ENCODE results near the gene SPATA25. TPM values are rescaled to one million over a fixed set of nuclear protein-coding genes. Genes with fewer than 3 reads are reported as not detected.

SPATA25 gene
- total RNA-seq, 1 donor from 2014 or later, result 1.3 TPM

GRCh38 chr20:45842169-45842812 lies 45.1 kb downstream of the SPATA25 start:
- Histone ChIP-seq H3K36me3 (peaks cover 83% of the 10 kb centered on the region), H3K27me3 (no peaks in the 10 kb centered on the region), H3K4me3 (no peak overlapping the region), H3K4me1 (no peaks in the 10 kb centered on the region), H3K9me3 (no peaks in the 10 kb centered on the region), H3K27ac (no peak overlapping the region)
- intact Hi-C loops (cut with DNase I), result no loop called here
- ATAC-seq (peak; percentile 29), DNase-seq (no peak)
- TF ChIP-seq CTCF (IDR thresholded peaks at IDR 0.05), result no peak

DNA sequence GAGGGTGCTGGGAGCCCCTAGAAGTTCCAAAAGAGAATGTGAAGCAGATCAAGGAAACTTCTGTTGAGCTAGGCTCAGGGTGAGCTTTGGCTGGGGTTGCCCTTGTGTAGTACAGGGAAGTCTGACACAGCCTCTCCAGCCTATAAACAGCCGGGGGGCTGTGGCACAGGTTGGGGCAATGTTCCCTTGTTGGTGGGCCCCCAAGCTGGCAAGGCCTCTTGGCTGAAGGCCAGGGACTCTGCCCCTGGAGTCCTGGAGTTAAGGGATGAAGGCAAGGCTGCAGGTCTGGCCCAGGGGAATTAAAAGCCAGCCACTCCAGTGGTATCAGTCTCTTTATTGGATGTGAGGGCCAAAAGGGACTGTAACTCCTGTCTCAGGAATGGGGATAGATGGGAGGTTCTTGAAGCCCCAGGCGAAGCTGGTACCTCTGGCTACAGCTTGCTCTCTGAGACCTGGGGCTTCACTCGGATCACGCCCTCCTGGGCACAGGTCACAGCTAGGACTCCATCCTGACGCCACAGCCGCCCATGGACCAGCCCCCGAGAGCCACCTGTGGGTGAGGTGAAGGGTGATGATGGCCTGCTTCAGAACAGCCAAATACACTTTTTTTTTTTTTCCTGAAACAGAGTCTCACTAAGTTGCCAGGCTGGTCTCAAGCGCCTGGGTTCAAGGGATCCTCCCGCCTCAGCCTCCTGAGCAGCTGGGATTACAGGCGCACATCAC lies 45.9 kb downstream of the SPATA25 start:
- Histone ChIP-seq H3K27me3 (no peaks in the 10 kb centered on the region), H3K36me3 (peaks cover 80% of the 10 kb centered on the region), H3K4me1 (no peaks in the 10 kb centered on the region), H3K4me3 (no peak overlapping the region), H3K9me3 (no peaks in the 10 kb centered on the region), H3K27ac (no peak overlapping the region)
- TF ChIP-seq CTCF (IDR thresholded peaks at IDR 0.05), result no peak
- no peak for DNase-seq
- intact Hi-C loops (cut with DNase I), result no loop called here
- ATAC-seq, result no peak

- peaks cover 3% of the 10 kb centered on the region for H3K4me1 ChIP-seq
- DNase-seq (no peak), ATAC-seq (peak; percentile 28)
- intact Hi-C loops (cut with DNase I), result no loop called here
- H3K27ac ChIP-seq, result no peak overlapping the region
- no peaks in the 10 kb centered on the region for H3K27me3 ChIP-seq
- no peak for TF ChIP-seq CTCF (IDR thresholded peaks at IDR 0.05)
- H3K36me3 ChIP-seq, result peaks cover 72% of the 10 kb centered on the region
- no peak overlapping the region for H3K4me3 ChIP-seq
- H3K9me3 ChIP-seq, result no peaks in the 10 kb centered on the region
These were observed 46.7 kb downstream of the SPATA25 start for GRCh38 chr20:45840700-45841198.

GRCh38 chr20:45836841-45837240 lies 50.6 kb downstream of the SPATA25 start:
- no peak for ATAC-seq
- no peak for TF ChIP-seq CTCF (IDR thresholded peaks at IDR 0.05)
- no peaks in the 10 kb centered on the region for H3K27me3 ChIP-seq
- no peaks in the 10 kb centered on the region for H3K9me3 ChIP-seq
- peaks cover 33% of the 10 kb centered on the region for H3K36me3 ChIP-seq
- no peak overlapping the region for H3K27ac ChIP-seq
- H3K4me1 ChIP-seq, result peaks cover 29% of the 10 kb centered on the region
- intact Hi-C loops (cut with DNase I), result no loop called here
- H3K4me3 ChIP-seq, result no peak overlapping the region
- no peak for DNase-seq

Other genes with a start within 250 kb of the SPATA25 start
- not detected for gene WFDC11, start 217.4 kb downstream of the SPATA25 start, total RNA-seq
- not detected for gene WFDC13, start 185.6 kb downstream of the SPATA25 start, total RNA-seq
- not detected for gene WFDC10B, start 182.6 kb downstream of the SPATA25 start, total RNA-seq
- not detected for gene SPINT4, start 165.3 kb downstream of the SPATA25 start, total RNA-seq
- 2.1 TPM for gene WFDC3, start 95.7 kb downstream of the SPATA25 start, total RNA-seq
- 32.0 TPM for gene DNTTIP1, start 95.7 kb downstream of the SPATA25 start, total RNA-seq
- gene UBE2C, start 75.0 kb downstream of the SPATA25 start, total RNA-seq, result 1.4 TPM
- 0.61 TPM for gene TNNC2, start 60.3 kb downstream of the SPATA25 start, total RNA-seq
- 23.4 TPM for gene SNX21, start 53.8 kb downstream of the SPATA25 start, total RNA-seq
- gene ACOT8, start 30.2 kb downstream of the SPATA25 start, total RNA-seq, result 23.5 TPM
- 4.0 TPM for gene ZSWIM3, start 30.0 kb downstream of the SPATA25 start, total RNA-seq
- gene ZSWIM1, start 6.4 kb downstream of the SPATA25 start, total RNA-seq, result 9.6 TPM
- gene NEURL2, start 3.6 kb upstream of the SPATA25 start, total RNA-seq, result 2.8 TPM
- 164 TPM for gene CTSA, start 3.7 kb upstream of the SPATA25 start, total RNA-seq
- 65.9 TPM for gene PLTP, start 24.5 kb upstream of the SPATA25 start, total RNA-seq
- 43.1 TPM for gene PCIF1, start 47.1 kb upstream of the SPATA25 start, total RNA-seq
- 19.1 TPM for gene ZNF335, start 84.6 kb upstream of the SPATA25 start, total RNA-seq
- gene MMP9, start 121.3 kb upstream of the SPATA25 start, total RNA-seq, result 5.5 TPM
- 2.0 TPM for gene SLC12A5, start 141.6 kb upstream of the SPATA25 start, total RNA-seq
- gene NCOA5, start 202.3 kb upstream of the SPATA25 start, total RNA-seq, result 28.7 TPM
- gene CD40, start 230.7 kb upstream of the SPATA25 start, total RNA-seq, result 36.8 TPM

Measured in upper lobe of right lung (tissue), 1 donor.